ENCODE data around the gene ELMO1. TPM values are rescaled to one million over a fixed set of nuclear protein-coding genes. Genes with fewer than 3 reads are reported as not detected.

Gene ELMO1
- total RNA-seq, 1 experiment from 2014 or later, result 7.8 TPM

GRCh38 chr7:37420946-37421695 is 27.5 kb downstream of the ELMO1 start:
- no peak for TF ChIP-seq CTCF (conservative IDR thresholded peaks at IDR 0.05)
- no peaks in the 10 kb centered on the region for H3K79me2 ChIP-seq (ENCODE audit: insufficient read depth, low read length)
- no peak overlapping the region for H3K4me3 Mint-ChIP-seq

More at GRCh38 chr7:37420946-37421695, 27.5 kb downstream of the ELMO1 start:
- Histone ChIP-seq H3K27ac (ENCODE audit: insufficient read length, low read depth, low read length) (no peak overlapping the region), H2BK20ac (ENCODE audit: low read depth, low read length, poor library complexity, severe bottlenecking) (no peak overlapping the region), H3T11ph (ENCODE audit: low read length) (no peak overlapping the region), H3K56ac (ENCODE audit: insufficient read length, low read depth, low read length) (no peak overlapping the region), H2BK12ac (ENCODE audit: insufficient read length, low read depth, low read length) (no peak overlapping the region), H2AK5ac (ENCODE audit: insufficient read length, low read length) (no peak overlapping the region), H2BK120ac (ENCODE audit: low read depth, low read length, poor library complexity, severe bottlenecking) (no peak overlapping the region), H2BK5ac (ENCODE audit: insufficient read length, low read length) (no peak overlapping the region), H3K4ac (ENCODE audit: low read depth, low read length) (no peak overlapping the region), H4K8ac (replicated peaks; ENCODE audit: insufficient read length, low read depth, low read length) (no peak overlapping the region), H3K4me2 (ENCODE audit: insufficient read depth, insufficient read length, low read length) (no peak overlapping the region), H4K91ac (ENCODE audit: insufficient read length, low read depth, low read length) (no peak overlapping the region), H3K79me1 (ENCODE audit: insufficient read depth, low read depth, low read length, poor library complexity, severe bottlenecking) (no peaks in the 10 kb centered on the region), H2BK15ac (ENCODE audit: low read depth, low read length) (no peak overlapping the region), H3K9ac (ENCODE audit: extremely low read depth, insufficient read length, low read length) (no peak overlapping the region), H3K4me1 (ENCODE audit: insufficient read depth, low read length) (peaks cover 4% of the 10 kb centered on the region; the same call in 1 of the 2 replicates), H2AFZ (ENCODE audit: low read length) (no peak overlapping the region), H3K18ac (ENCODE audit: insufficient read length, low read depth, low read length) (no peak overlapping the region), H3K27me3 (ENCODE audit: insufficient read depth, low read length) (no peaks in the 10 kb centered on the region), H4K5ac (ENCODE audit: insufficient read length, low read depth, low read length) (no peak overlapping the region), H3K14ac (ENCODE audit: insufficient read depth, low read length) (no peak overlapping the region), H3K23me2 (ENCODE audit: insufficient read length, low read depth, low read length, poor library complexity, severe bottlenecking) (no peaks in the 10 kb centered on the region), H3K23ac (ENCODE audit: insufficient read length, low read depth, low read length) (no peak overlapping the region), H3K9me3 (ENCODE audit: control insufficient read depth, low read depth, low read length) (no peaks in the 10 kb centered on the region), H4K20me1 (ENCODE audit: control insufficient read depth, insufficient read depth, insufficient read length) (no peaks in the 10 kb centered on the region)
- whole genome bisulfite sequencing (ENCODE audit: extremely low coverage, insufficient read length, low lambda C conversion rate), result no CpG with 5 or more reads among the region's 6 CpGs
- Mint-ChIP-seq H3K27ac (no peak overlapping the region), H3K27me3 (ENCODE audit: low read depth) (no peaks in the 10 kb centered on the region), H3K36me3 (ENCODE audit: insufficient read depth in 1 of 3, low read depth in 3 of 3) (no peaks in the 10 kb centered on the region; a peak in 1 of 7 replicates), H3K9me3 (no peaks in the 10 kb centered on the region), H3K4me1 (peaks cover 10 to 12% of the 10 kb centered on the region in 2 experiments)
- DNase-seq, result no peak
